SK-N-SH treated with all-trans-retinoic acid at 6 μM for 48 hours (cell line): Measurements from ENCODE around the gene FYN.

Experiments used
- ARNTL ChIP-seq: fragments of 450-650 bp; formaldehyde crosslinking; IDR thresholded peaks from 2 replicates; pipeline ENCODE4 v1.5.0; 2020; ENCODE audit warnings: low read depth, mild to moderate bottlenecking, moderate library complexity, borderline replicate concordance
- BACH2 ChIP-seq: fragments of 250-450 bp; sonication (Bioruptor Pico); IDR thresholded peaks from 2 replicates; pipeline ENCODE4 v1.9.0; 2021; ENCODE audit warnings: mild to moderate bottlenecking, borderline replicate concordance
- CREB5 ChIP-seq: fragments of 250-450 bp; sonication (Bioruptor Pico); IDR thresholded peaks from 2 replicates; pipeline ENCODE4 v1.5.1; 2020; ENCODE audit warnings: low read depth, mild to moderate bottlenecking, moderate library complexity
- ESRRG ChIP-seq: fragments of 250-450 bp; sonication (Bioruptor Pico); IDR thresholded peaks from 2 replicates; pipeline ENCODE4 v1.6.1; 2021; ENCODE audit warnings: mild to moderate bottlenecking
- GLIS3 ChIP-seq: fragments of 250-450 bp; sonication (Bioruptor Pico); IDR thresholded peaks from 2 replicates; pipeline ENCODE4 v1.5.0; 2020; ENCODE audit warnings: mild to moderate bottlenecking, moderate library complexity
- ISL1 ChIP-seq: fragments of 250-450 bp; sonication (Bioruptor Pico); IDR thresholded peaks from 2 replicates; pipeline ENCODE4 v2.1.2; 2022; ENCODE audit warnings: mild to moderate bottlenecking, moderate library complexity
- OSR1 ChIP-seq: fragments of 250-450 bp; sonication (Bioruptor Pico); IDR thresholded peaks from 2 replicates; pipeline ENCODE4 v1.8.0; 2022; ENCODE audit warnings: moderate library complexity, mild to moderate bottlenecking, inconsistent platforms
- PATZ1 ChIP-seq: fragments of 250-450 bp; sonication (Bioruptor Pico); IDR thresholded peaks from 2 replicates; pipeline ENCODE4 v1.8.0; 2020; ENCODE audit warnings: mild to moderate bottlenecking, moderate library complexity, borderline replicate concordance
- POU6F1 ChIP-seq: fragments of 250-450 bp; sonication (Bioruptor Pico); IDR thresholded peaks from 2 replicates; pipeline ENCODE4 v1.8.0; 2021; ENCODE audit warnings: low read depth, mild to moderate bottlenecking, moderate library complexity, borderline replicate concordance
- PPARA ChIP-seq: fragments of 250-450 bp; sonication (Bioruptor Pico); IDR thresholded peaks from 2 replicates; pipeline ENCODE4 v1.5.0; 2020; ENCODE audit warnings: mild to moderate bottlenecking, borderline replicate concordance
- SNAI2 ChIP-seq: fragments of 250-450 bp; sonication (Bioruptor Pico); IDR thresholded peaks from 2 replicates; pipeline ENCODE4 v1.5.0; 2020; ENCODE audit warnings: mild to moderate bottlenecking, moderate library complexity
- TCF4 ChIP-seq: fragments of 250-450 bp; sonication (Bioruptor Pico); IDR thresholded peaks from 2 replicates; pipeline ENCODE4 v1.8.0; 2021; ENCODE audit warnings: mild to moderate bottlenecking, moderate library complexity, borderline replicate concordance
- ZNF565 ChIP-seq: fragments of 450-650 bp; formaldehyde crosslinking; conservative IDR thresholded peaks from 2 replicates; pipeline ENCODE4 v1.5.0; 2020; ENCODE audit warnings: low read depth, mild to moderate bottlenecking, moderate library complexity
- ZNF8 ChIP-seq: fragments of 450-650 bp; formaldehyde crosslinking; IDR thresholded peaks from 2 replicates; pipeline ENCODE4 v1.5.0; 2020; ENCODE audit warnings: mild to moderate bottlenecking, moderate library complexity

DNA sequence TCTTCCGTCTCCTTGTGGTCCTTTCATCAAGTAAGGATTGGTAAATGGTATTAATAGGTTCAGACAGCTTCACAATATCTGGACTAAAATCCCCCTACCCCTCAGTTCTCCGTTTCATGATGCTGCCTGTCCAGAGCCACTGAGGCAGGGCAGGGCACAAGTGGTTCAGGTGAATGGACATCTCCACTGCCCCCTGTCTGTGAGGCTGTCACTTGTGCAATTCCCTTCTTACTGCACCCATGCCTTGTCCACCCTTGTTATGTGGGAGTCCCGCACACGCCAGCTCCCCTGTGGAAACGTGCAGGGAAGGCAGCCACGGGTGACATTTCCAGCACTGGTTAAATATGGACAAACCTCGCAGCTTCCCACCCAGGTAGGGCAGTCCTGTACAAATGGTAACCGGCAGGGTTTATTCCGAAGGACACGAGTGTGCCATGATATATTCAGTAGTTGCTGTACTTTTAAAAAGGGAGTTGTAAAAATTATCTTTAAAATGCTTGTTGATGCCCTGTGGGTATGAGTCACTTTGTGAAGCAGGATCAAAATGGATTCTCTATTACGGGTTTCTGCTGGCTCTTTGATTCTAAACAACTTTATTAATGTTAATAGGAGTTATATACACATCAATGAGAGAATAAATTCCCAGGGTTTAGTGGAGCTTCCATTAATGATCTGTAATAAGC lies 73.5 kb downstream of the FYN start:
- TF ChIP-seq ZNF8 (CRISPR knock-in tag) (no peak), BACH2 (CRISPR knock-in tag) (no peak), SNAI2 (CRISPR knock-in tag) (no peak), GLIS3 (CRISPR knock-in tag) (no peak), ARNTL (no peak), ESRRG (no peak), POU6F1 (no peak), ZNF565 (CRISPR knock-in tag) (no peak), PATZ1 (CRISPR knock-in tag) (no peak), ISL1 (CRISPR knock-in tag) (no peak), OSR1 (CRISPR knock-in tag) (no peak), CREB5 (CRISPR knock-in tag) (no peak), PPARA (CRISPR knock-in tag) (no peak), TCF4 (no peak)
